ENCODE results near the gene ZBTB32. TPM values are rescaled to one million over a fixed set of nuclear protein-coding genes. Genes with fewer than 3 reads are reported as not detected.

Gene ZBTB32
- total RNA-seq, 1 experiment from 2014 or later: not detected

GRCh38 chr19:35692010-35692409 is 12.3 kb upstream of the ZBTB32 start:
- intact Hi-C loops (cut with micrococcal nuclease; ENCODE audit: unreplicated experiment) (no loop called here), in situ Hi-C loops (cut with HindIII; ENCODE audit: low pct_unique_long_range_greater_than_20kb, low sequenced_read_pairs) (no loop called here)
- ChIA-PET CTCF (interaction anchor here (0.8 to 1.2 kb wide), 2 partner anchors 10 to 18 kb away, joined by 3 to 6 read pairs; no protein-coding TSS in a partner anchor), POLR2A (no interaction called here)
- H3K4me1 ChIP-seq (ENCODE audit: control insufficient read depth, insufficient read depth, low read length): no peaks in the 10 kb centered on the region
- no peak for TF ChIP-seq SIN3A (IDR thresholded peaks at IDR 0.05; ENCODE audit: borderline replicate concordance, insufficient read depth, low read depth, low read length)
- TF ChIP-seq, protein P1, sequence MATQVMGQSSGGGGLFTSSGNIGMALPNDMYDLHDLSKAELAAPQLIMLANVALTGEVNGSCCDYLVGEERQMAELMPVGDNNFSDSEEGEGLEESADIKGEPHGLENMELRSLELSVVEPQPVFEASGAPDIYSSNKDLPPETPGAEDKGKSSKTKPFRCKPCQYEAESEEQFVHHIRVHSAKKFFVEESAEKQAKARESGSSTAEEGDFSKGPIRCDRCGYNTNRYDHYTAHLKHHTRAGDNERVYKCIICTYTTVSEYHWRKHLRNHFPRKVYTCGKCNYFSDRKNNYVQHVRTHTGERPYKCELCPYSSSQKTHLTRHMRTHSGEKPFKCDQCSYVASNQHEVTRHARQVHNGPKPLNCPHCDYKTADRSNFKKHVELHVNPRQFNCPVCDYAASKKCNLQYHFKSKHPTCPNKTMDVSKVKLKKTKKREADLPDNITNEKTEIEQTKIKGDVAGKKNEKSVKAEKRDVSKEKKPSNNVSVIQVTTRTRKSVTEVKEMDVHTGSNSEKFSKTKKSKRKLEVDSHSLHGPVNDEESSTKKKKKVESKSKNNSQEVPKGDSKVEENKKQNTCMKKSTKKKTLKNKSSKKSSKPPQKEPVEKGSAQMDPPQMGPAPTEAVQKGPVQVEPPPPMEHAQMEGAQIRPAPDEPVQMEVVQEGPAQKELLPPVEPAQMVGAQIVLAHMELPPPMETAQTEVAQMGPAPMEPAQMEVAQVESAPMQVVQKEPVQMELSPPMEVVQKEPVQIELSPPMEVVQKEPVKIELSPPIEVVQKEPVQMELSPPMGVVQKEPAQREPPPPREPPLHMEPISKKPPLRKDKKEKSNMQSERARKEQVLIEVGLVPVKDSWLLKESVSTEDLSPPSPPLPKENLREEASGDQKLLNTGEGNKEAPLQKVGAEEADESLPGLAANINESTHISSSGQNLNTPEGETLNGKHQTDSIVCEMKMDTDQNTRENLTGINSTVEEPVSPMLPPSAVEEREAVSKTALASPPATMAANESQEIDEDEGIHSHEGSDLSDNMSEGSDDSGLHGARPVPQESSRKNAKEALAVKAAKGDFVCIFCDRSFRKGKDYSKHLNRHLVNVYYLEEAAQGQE (IDR thresholded peaks at IDR 0.05; ENCODE audit: insufficient read depth in 1 of 2, low read depth in 2 of 2, low read length in 1 of 2): no peak
- TF ChIP-seq TCF7L2 (IDR thresholded peaks at IDR 0.05; ENCODE audit: low read depth, low read length): no peak
- TF ChIP-seq POLR2AphosphoS5 (IDR thresholded peaks at IDR 0.05; ENCODE audit: low read depth, low read length): no peak
- TF ChIP-seq CTCF (IDR thresholded peaks at IDR 0.05): no peak
- no peaks in the 10 kb centered on the region for H3K9me3 ChIP-seq (ENCODE audit: control insufficient read depth, insufficient read depth, low read depth, low read length)
- H3K27me3 ChIP-seq (ENCODE audit: control insufficient read depth, insufficient read depth, low read length): no peaks in the 10 kb centered on the region
- no peaks in the 10 kb centered on the region for H3K36me3 ChIP-seq (ENCODE audit: control insufficient read depth, insufficient read depth, low read length)
- BruUV-seq (replicated peaks): no TSS peak
- ATAC-seq (no peak), DNase-seq (ENCODE audit: low read depth, low spot score) (no peak)
- H3K4me3 ChIP-seq (ENCODE audit: low read depth in 2 of 2, low read length in 2 of 2): no peak overlapping the region
- no peak overlapping the region for H3K27ac ChIP-seq (ENCODE audit: low read length)

DNA sequence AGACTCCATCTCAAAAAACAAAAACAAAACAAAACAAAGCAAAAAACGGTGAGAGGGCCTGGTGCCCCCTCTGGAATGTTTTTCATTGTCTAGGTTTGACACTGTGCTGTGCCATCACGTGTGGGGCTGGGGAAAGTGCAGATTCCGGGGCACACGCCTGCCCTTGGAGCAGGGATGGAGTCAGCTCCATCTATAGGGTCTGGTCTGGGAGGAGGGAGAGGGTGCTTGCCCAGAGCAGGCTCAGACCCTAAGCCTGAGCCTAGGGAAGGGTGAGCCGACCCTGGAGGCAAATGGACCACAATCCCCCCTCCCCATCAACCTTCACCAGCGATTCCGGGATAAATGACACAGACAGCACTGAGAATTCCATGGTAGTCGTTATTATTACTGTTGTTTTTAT is 10.9 kb upstream of the ZBTB32 start:
- POLR2A ChIA-PET: no interaction called here
- no peak overlapping the region for H3K27ac ChIP-seq (ENCODE audit: low read length)
- no peak overlapping the region for H3K4me3 ChIP-seq (ENCODE audit: low read depth in 2 of 2, low read length in 2 of 2)
- intact Hi-C loops (cut with micrococcal nuclease; ENCODE audit: unreplicated experiment) (no loop called here), in situ Hi-C loops (cut with HindIII; ENCODE audit: low pct_unique_long_range_greater_than_20kb, low sequenced_read_pairs) (no loop called here)
- DNase-seq (ENCODE audit: low read depth, low spot score) (no peak), ATAC-seq (peak; percentile 48)
- H3K4me1 ChIP-seq (ENCODE audit: control insufficient read depth, insufficient read depth, low read length): no peaks in the 10 kb centered on the region
- no TSS peak for BruUV-seq (replicated peaks)
- no peaks in the 10 kb centered on the region for H3K27me3 ChIP-seq (ENCODE audit: control insufficient read depth, insufficient read depth, low read length)
- TF ChIP-seq TCF7L2 (IDR thresholded peaks at IDR 0.05; ENCODE audit: low read depth, low read length): no peak
- no peak for TF ChIP-seq POLR2AphosphoS5 (IDR thresholded peaks at IDR 0.05; ENCODE audit: low read depth, low read length)
- TF ChIP-seq CTCF (IDR thresholded peaks at IDR 0.05): no peak
- TF ChIP-seq, protein P1 (IDR thresholded peaks at IDR 0.05; ENCODE audit: insufficient read depth in 1 of 2, low read depth in 2 of 2, low read length in 1 of 2): no peak
- TF ChIP-seq SIN3A (IDR thresholded peaks at IDR 0.05; ENCODE audit: borderline replicate concordance, insufficient read depth, low read depth, low read length): no peak
- H3K9me3 ChIP-seq (ENCODE audit: control insufficient read depth, insufficient read depth, low read depth, low read length): no peaks in the 10 kb centered on the region
- CTCF ChIA-PET: interaction anchor here (0.8 to 1.2 kb wide), 2 partner anchors 9 to 318 kb away, joined by 3 read pairs; no protein-coding TSS in a partner anchor
- H3K36me3 ChIP-seq (ENCODE audit: control insufficient read depth, insufficient read depth, low read length): no peaks in the 10 kb centered on the region
